H1 (cell line): ENCODE measurements around the gene LYPD6. TPM values are rescaled to one million over a fixed set of nuclear protein-coding genes. Genes with fewer than 3 reads are reported as not detected.
A peak's percentile ranks its signal among the peaks of the same experiment; 100 is the strongest.

Source experiments
- CTCF ChIA-PET: fragments of 300-600 bp; sonication (Branson Sonifier 250); formaldehyde crosslinking; loops from one replicate; lab custom pipeline; 2021; ENCODE audit not compliant: partially characterized antibody; lab: Charles Lee
- POLR2A ChIA-PET: fragments of 300-600 bp; sonication (Branson Sonifier 250); formaldehyde crosslinking; loops from one replicate; lab custom pipeline; 2021; ENCODE audit warnings: inconsistent platforms; ENCODE audit not compliant: partially characterized antibody; lab: Charles Lee
- DNase-seq, 2 experiments: peaks; one replicate each; pipeline versions ENCODE4 v3.0.0 to v3.0.0-alpha.2; 2010 to 2022; ENCODE audit warnings: low spot score in 2 of 2, low read depth in 1 of 2, mixed read lengths in 1 of 2
- FAIRE-seq: peaks from 2 replicates; lab custom pipeline; 2011; peaks lifted over from hg19 to GRCh38; lab: Jason Lieb, UNC
- H2AFZ ChIP-seq: 2 replicates; pipeline ENCODE4 v1.8.1; 2012; ENCODE audit warnings: low read length, inconsistent platforms
- H2AK5ac ChIP-seq: 2 replicates; pipeline ENCODE4 v1.6.1; 2013; ENCODE audit warnings: low read depth, low read length
- H2BK120ac ChIP-seq: replicated peaks from 2 replicates; pipeline ENCODE3; 2013; ENCODE audit warnings: low read depth, low read length, inconsistent platforms
- H2BK12ac ChIP-seq: 2 replicates; pipeline ENCODE4 v1.6.1; 2013; ENCODE audit warnings: low read depth, low read length
- H2BK15ac ChIP-seq: 2 replicates; pipeline ENCODE4 v1.6.1; 2013; ENCODE audit warnings: low read length
- H2BK20ac ChIP-seq: 2 replicates; pipeline ENCODE4 v1.6.1; 2013; ENCODE audit warnings: low read length
- H2BK5ac ChIP-seq: 2 replicates; pipeline ENCODE4 v1.6.1; 2013; ENCODE audit warnings: low read depth, low read length
- H3K14ac ChIP-seq: 2 replicates; pipeline ENCODE4 v1.6.1; 2013; ENCODE audit warnings: inconsistent platforms; ENCODE audit not compliant: insufficient read length
- H3K18ac ChIP-seq: 2 replicates; pipeline ENCODE4 v1.6.1; 2013; ENCODE audit warnings: low read length; ENCODE audit errors: extremely low read depth
- H3K23ac ChIP-seq: 2 replicates; pipeline ENCODE4 v1.6.1; 2013; ENCODE audit warnings: inconsistent platforms; ENCODE audit not compliant: insufficient read length
- H3K23me2 ChIP-seq: 2 replicates; pipeline ENCODE4 v1.6.1; 2013; ENCODE audit warnings: low read depth, low read length
- H3K27ac ChIP-seq: 2 replicates; pipeline ENCODE4 v1.6.1; 2011; ENCODE audit warnings: low read depth, low read length, inconsistent platforms
- H3K27me3 ChIP-seq, 4 experiments: replicated peaks in 1 of 4; 1 replicate in 1 of 4; 2 replicates in 3 of 4; pipeline versions ENCODE4 v1.6.1 to v1.8.1; 2011 to 2013; ENCODE audit warnings: low read length in 3 of 4, mild to moderate bottlenecking in 3 of 4, inconsistent platforms in 2 of 4, mixed read lengths in 2 of 4, moderate library complexity in 1 of 4; ENCODE audit not compliant: control insufficient read depth in 3 of 4, insufficient read depth in 3 of 4; ENCODE audit errors: extremely low read depth in 1 of 4
- H3K36me3 ChIP-seq, 4 experiments: 2 replicates each; pipeline versions ENCODE4 v1.6.1 to v1.8.1; 2011 to 2013; ENCODE audit warnings: mild to moderate bottlenecking in 4 of 4, low read length in 3 of 4, moderate library complexity in 2 of 4, control low read depth in 1 of 4, inconsistent platforms in 1 of 4; ENCODE audit not compliant: insufficient read depth in 4 of 4, control insufficient read depth in 2 of 4
- H3K4ac ChIP-seq: replicated peaks from 2 replicates; pipeline ENCODE3; 2013; ENCODE audit warnings: low read length, low read depth, mixed read lengths, inconsistent platforms; ENCODE audit not compliant: insufficient read length
- H3K4me1 ChIP-seq, 4 experiments: replicated peaks in 1 of 4; 1 replicate in 1 of 4; 2 replicates in 3 of 4; pipeline versions ENCODE4 v1.6.1 to v1.8.1; 2011 to 2013; ENCODE audit warnings: low read length in 3 of 4, inconsistent platforms in 2 of 4, mixed read lengths in 1 of 4; ENCODE audit not compliant: insufficient read depth in 4 of 4, control insufficient read depth in 3 of 4
- H3K4me2 ChIP-seq, 2 experiments: 2 replicates each; pipeline versions ENCODE4 v1.6.1 to v1.8.1; 2011 to 2013; ENCODE audit warnings: low read depth in 2 of 2, low read length in 2 of 2, control low read depth in 1 of 2, inconsistent platforms in 1 of 2, mild to moderate bottlenecking in 1 of 2; ENCODE audit not compliant: insufficient read depth in 1 of 2
- H3K4me3 ChIP-seq, 4 experiments: fragments of 200-600, 300-600 bp in 1 of 4; sonication (generic), shearing (Covaris generic), sonication (Bioruptor Twin) in 1 of 4; 2 replicates each; pipeline versions ENCODE4 v1.5.1 to v1.8.1; 2011 to 2016; ENCODE audit warnings: low read length in 4 of 4, low read depth in 3 of 4, control low read depth in 2 of 4, inconsistent platforms in 2 of 4, mild to moderate bottlenecking in 2 of 4, mixed read lengths in 1 of 4, moderate library complexity in 1 of 4; ENCODE audit not compliant: insufficient read depth in 2 of 4; ENCODE audit errors: extremely low read depth in 1 of 4
- H3K56ac ChIP-seq: replicated peaks from 2 replicates; pipeline ENCODE3; 2013; ENCODE audit warnings: low read depth, mild to moderate bottlenecking, mixed read lengths, low read length, inconsistent platforms; ENCODE audit not compliant: insufficient read length
- H3K79me1 ChIP-seq: 2 replicates; pipeline ENCODE4 v1.6.1; 2013; ENCODE audit warnings: low read depth, low read length, control low read depth
- H3K79me2 ChIP-seq, 2 experiments: 2 replicates each; pipeline versions ENCODE4 v1.6.1 to v1.8.1; 2012 to 2013; ENCODE audit warnings: low read length in 2 of 2, mild to moderate bottlenecking in 2 of 2, inconsistent platforms in 1 of 2; ENCODE audit not compliant: insufficient read depth in 2 of 2, control insufficient read depth in 1 of 2
- H3K9ac ChIP-seq, 4 experiments: replicated peaks in 1 of 4; 1 replicate in 1 of 4; 2 replicates in 3 of 4; pipeline versions ENCODE4 v1.6.1 to v1.8.1; 2011 to 2013; ENCODE audit warnings: low read depth in 3 of 4, low read length in 3 of 4, control low read depth in 2 of 4, mild to moderate bottlenecking in 2 of 4, moderate library complexity in 2 of 4, inconsistent platforms in 1 of 4; ENCODE audit errors: extremely low read depth in 1 of 4
- H3K9me3 ChIP-seq, 2 experiments: 2 replicates each; pipeline versions ENCODE4 v1.6.1 to v1.8.1; 2012 to 2013; ENCODE audit warnings: mild to moderate bottlenecking in 2 of 2, moderate library complexity in 2 of 2, control low read depth in 1 of 2, inconsistent platforms in 1 of 2, low read depth in 1 of 2, low read length in 1 of 2, mixed read lengths in 1 of 2; ENCODE audit not compliant: insufficient read depth in 2 of 2
- H4K20me1 ChIP-seq, 2 experiments: replicated peaks in 1 of 2; 2 replicates each; pipeline versions ENCODE3 to v1.8.1; 2011 to 2013; ENCODE audit warnings: inconsistent platforms in 2 of 2, low read length in 2 of 2, mild to moderate bottlenecking in 1 of 2; ENCODE audit not compliant: insufficient read depth in 2 of 2, control insufficient read depth in 1 of 2
- H4K5ac ChIP-seq: 2 replicates; pipeline ENCODE4 v1.6.1; 2013; ENCODE audit warnings: low read length, low read depth, mixed read lengths, inconsistent platforms; ENCODE audit not compliant: insufficient read length
- H4K8ac ChIP-seq: 2 replicates; pipeline ENCODE4 v1.8.0; 2013; ENCODE audit warnings: mild to moderate bottlenecking, moderate library complexity, low read length, inconsistent platforms; ENCODE audit not compliant: insufficient read depth; ENCODE audit errors: extremely low read depth
- H4K91ac ChIP-seq: replicated peaks from 2 replicates; pipeline ENCODE3; 2013; ENCODE audit warnings: low read length, mixed read lengths, inconsistent platforms; ENCODE audit not compliant: insufficient read length
- CREB1 ChIP-seq: IDR thresholded peaks from 2 replicates; pipeline ENCODE4 v1.6.1; 2012; ENCODE audit warnings: inconsistent platforms
- RXRA ChIP-seq: IDR thresholded peaks from 2 replicates; pipeline ENCODE4 v1.6.1; 2011; ENCODE audit warnings: low read depth, mild to moderate bottlenecking, low read length, moderate library complexity; ENCODE audit not compliant: insufficient read depth
- SIRT6 ChIP-seq: IDR thresholded peaks from one replicate; pipeline ENCODE4 v1.7.1; 2012; ENCODE audit warnings: low read length, inconsistent platforms
- SRF ChIP-seq: IDR thresholded peaks from 2 replicates; pipeline ENCODE4 v1.6.1; 2011; ENCODE audit warnings: mild to moderate bottlenecking, low read depth, low read length, moderate library complexity
- TAF1 ChIP-seq: IDR thresholded peaks from 2 replicates; pipeline ENCODE4 v1.6.1; 2011; ENCODE audit warnings: mild to moderate bottlenecking, low read depth, low read length
- TCF12 ChIP-seq: IDR thresholded peaks from 2 replicates; pipeline ENCODE4 v1.6.1; 2011; ENCODE audit warnings: low read depth, mild to moderate bottlenecking, low read length
- TEAD4 ChIP-seq: IDR thresholded peaks from 2 replicates; pipeline ENCODE4 v1.6.1; 2012; ENCODE audit warnings: low read depth, low read length, inconsistent platforms, mixed read lengths
- WGBS, 2 experiments: shearing (Covaris generic) in 1 of 2; methylation state at CpG; one replicate each; pipeline versions ENCODE4 v1.1.6 to v1.1.7; 2013 to 2015; ENCODE audit warnings: low lambda C conversion rate in 2 of 2, mixed read lengths in 2 of 2, inconsistent platforms in 1 of 2, low coverage in 1 of 2, missing lambda C conversion rate in 1 of 2; ENCODE audit not compliant: insufficient replicate concordance in 2 of 2, insufficient coverage in 1 of 2, insufficient read length in 1 of 2; ENCODE audit errors: extremely low coverage in 1 of 2, missing lambda C conversion rate in 1 of 2; 5-methylcytosine and 5-hydroxymethylcytosine counted together
- polyA plus RNA-seq, 7 experiments: library from polyadenylated mRNA; depleted of rRNA in 3 of 7; stranded (reverse) in 5 of 7; unstranded in 2 of 7; fragments of >200 nt in 5 of 7; fragments of 200-250 nt in 2 of 7; gene quantifications; 1 replicate in 5 of 7; 2 replicates in 1 of 7; 4 replicates in 1 of 7; pipeline versions ENCODE4 v1.2.1 to v1.2.3, GENCODE V29; 2011 to 2013; ENCODE audit warnings: missing spikeins in 2 of 7, mixed read lengths in 2 of 7
- total RNA-seq: library from RNA; stranded (reverse); fragmentation: NEBNext Ultra II Directional; extraction: Animal tissue kit (Norgen Biotek cat#: 25700); gene quantifications from 2 replicates; pipeline ENCODE4 v1.2.1, GENCODE V29; 2021

LYPD6 gene
- total and polyA plus RNA-seq, 2 of the 8 experiments (the other 6 are each of a cell fraction or from before 2014, with no cell fraction given): 5.6 to 8.9 TPM

- Histone ChIP-seq H4K20me1 (no peaks in the 10 kb centered on the region), H3K56ac (no peak overlapping the region), H2AFZ (no peak overlapping the region), H3K9me3 (no peaks in the 10 kb centered on the region), H3K23ac (no peak overlapping the region), H3K23me2 (no peaks in the 10 kb centered on the region), H2BK20ac (peak overlapping the region; percentile 91), H3K79me1 (no peaks in the 10 kb centered on the region), H2BK12ac (peak overlapping the region; percentile 95), H3K4me2 (peak overlapping the region; percentile 26 to 50; a peak in 2 of 4 replicates), H3K4me1 (peaks cover 6 to 20% (median 16%) of the 10 kb centered on the region in 4 experiments; a peak in 6 of 7 replicates), H2BK120ac (no peak overlapping the region), H4K8ac (no peak overlapping the region), H3K9ac (0 out of 7 replicates have a peak overlapping the region, but pooled peaks of 1 of the 4 experiments have one; percentile 16), H3K4me3 (no peak overlapping the region), H2BK15ac (no peak overlapping the region), H3K18ac (peak overlapping the region; percentile 84; the same call in 1 of the 2 replicates), H3K79me2 (no peaks in the 10 kb centered on the region), H3K27me3 (no peaks in the 10 kb centered on the region), H3K4ac (no peak overlapping the region), H2BK5ac (peak overlapping the region; percentile 73; the same call in 1 of the 2 replicates), H4K91ac (peak overlapping the region; percentile 1), H2AK5ac (0 out of 2 replicates have a peak overlapping the region, but pooled peaks have one; percentile 25), H3K14ac (no peak overlapping the region), H3K27ac (no peak overlapping the region), H3K36me3 (no peaks in the 10 kb centered on the region), H4K5ac (no peak overlapping the region)
- DNase-seq (no peak), FAIRE-seq (peak; percentile 81)
- CTCF ChIA-PET: interaction anchor here (1.1 to 1.7 kb wide), 4 partner anchors 10 to 270 kb away, joined by 4 to 8 read pairs (median 4); no protein-coding TSS in a partner anchor
- 73% methylated on average over 2 of the region's 2 CpGs; no CpG with 5 or more reads in 1 of the 2 experiments for WGBS, 2 experiments
- POLR2A ChIA-PET: no interaction called here
- TF ChIP-seq SRF (no peak), CREB1 (0 out of 2 replicates have a peak, but pooled peaks have one; percentile 38), TAF1 (no peak), TCF12 (peak; percentile 39; the same call in 1 of the 2 replicates), TEAD4 (peak; percentile 79; the same call in 1 of the 2 replicates), RXRA (no peak), SIRT6 (no peak)
Measured at GRCh38 chr2:149290662-149291061, 39.7 kb upstream of the LYPD6 start.
